Loucy (cell line): ENCODE results near the gene THAP7.

Experiments
- EZH2phosphoT487 ChIP-seq: fragments of 200-600 bp; IDR thresholded peaks from 2 replicates; pipeline ENCODE4 v1.6.1; 2018; ENCODE audit warnings: antibody characterized with exemption, mild to moderate bottlenecking, moderate library complexity, borderline replicate concordance
- TF ChIP-seq, protein P1 (sequence below): fragments of 200-600 bp; sonication (generic); conservative IDR thresholded peaks from 2 replicates; pipeline ENCODE4 v1.5.1; 2014; ENCODE audit warnings: mild to moderate bottlenecking, antibody characterized with exemption, low read length

DNA sequence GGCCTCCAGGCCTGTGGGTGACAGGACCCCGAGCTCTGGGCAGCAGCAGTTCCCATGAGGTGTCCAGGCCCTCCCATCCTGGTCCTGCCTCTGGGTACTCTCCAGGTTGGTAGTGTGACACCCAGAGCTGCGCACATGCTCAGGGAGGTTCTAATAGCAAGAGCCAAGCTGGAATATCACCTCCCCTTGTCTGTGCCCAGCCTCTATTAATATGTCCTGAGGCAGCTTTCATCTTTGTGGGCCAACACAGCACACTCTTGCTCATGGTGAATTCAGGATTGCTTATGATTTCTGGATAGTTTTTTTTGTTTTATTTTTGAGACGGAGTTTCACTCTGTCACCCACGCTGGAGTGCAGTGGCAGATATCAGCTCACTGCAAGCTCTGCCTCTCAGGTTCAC lies 16.4 kb upstream of the THAP7 start:
- TF ChIP-seq, protein P1, sequence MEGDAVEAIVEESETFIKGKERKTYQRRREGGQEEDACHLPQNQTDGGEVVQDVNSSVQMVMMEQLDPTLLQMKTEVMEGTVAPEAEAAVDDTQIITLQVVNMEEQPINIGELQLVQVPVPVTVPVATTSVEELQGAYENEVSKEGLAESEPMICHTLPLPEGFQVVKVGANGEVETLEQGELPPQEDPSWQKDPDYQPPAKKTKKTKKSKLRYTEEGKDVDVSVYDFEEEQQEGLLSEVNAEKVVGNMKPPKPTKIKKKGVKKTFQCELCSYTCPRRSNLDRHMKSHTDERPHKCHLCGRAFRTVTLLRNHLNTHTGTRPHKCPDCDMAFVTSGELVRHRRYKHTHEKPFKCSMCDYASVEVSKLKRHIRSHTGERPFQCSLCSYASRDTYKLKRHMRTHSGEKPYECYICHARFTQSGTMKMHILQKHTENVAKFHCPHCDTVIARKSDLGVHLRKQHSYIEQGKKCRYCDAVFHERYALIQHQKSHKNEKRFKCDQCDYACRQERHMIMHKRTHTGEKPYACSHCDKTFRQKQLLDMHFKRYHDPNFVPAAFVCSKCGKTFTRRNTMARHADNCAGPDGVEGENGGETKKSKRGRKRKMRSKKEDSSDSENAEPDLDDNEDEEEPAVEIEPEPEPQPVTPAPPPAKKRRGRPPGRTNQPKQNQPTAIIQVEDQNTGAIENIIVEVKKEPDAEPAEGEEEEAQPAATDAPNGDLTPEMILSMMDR: no peak
- TF ChIP-seq EZH2phosphoT487: no peak
